D721Med (cell line): ENCODE results near the gene CDH4.

ENCODE experiments used
- DNase-seq: peaks from one replicate; pipeline ENCODE4 v3.0.0; 2011; ENCODE audit warnings: low spot score; ENCODE audit not compliant: insufficient read length
- FAIRE-seq: peaks from 2 replicates; lab custom pipeline; 2011; peaks lifted over from hg19 to GRCh38; lab: Jason Lieb, UNC
- CTCF ChIP-seq: IDR thresholded peaks from 2 replicates; pipeline ENCODE4 v1.5.1; 2012; ENCODE audit warnings: mild to moderate bottlenecking, control low read depth; ENCODE audit not compliant: insufficient read depth; ENCODE audit errors: missing control alignments

Gene CDH4

GRCh38 chr20:61306937-61307475 is 54.9 kb downstream of the CDH4 start:
- FAIRE-seq, result no peak
- no peak for TF ChIP-seq CTCF
- DNase-seq, result no peak

GRCh38 chr20:61307686-61308476 is 55.8 kb downstream of the CDH4 start:
- no peak for DNase-seq
- FAIRE-seq, result no peak
- no peak for TF ChIP-seq CTCF

GRCh38 chr20:61308477-61308774 is 56.4 kb downstream of the CDH4 start:
- FAIRE-seq, result no peak
- no peak for DNase-seq
- no peak for TF ChIP-seq CTCF

GRCh38 chr20:61310954-61311353 is 58.9 kb downstream of the CDH4 start:
- FAIRE-seq (no peak), DNase-seq (no peak)
- no peak for TF ChIP-seq CTCF

- FAIRE-seq, result no peak
- TF ChIP-seq CTCF, result no peak
- DNase-seq, result no peak
These were observed 59.8 kb downstream of the CDH4 start for GRCh38 chr20:61311656-61312387.

GRCh38 chr20:61312925-61313324 is 60.9 kb downstream of the CDH4 start:
- FAIRE-seq, result no peak
- no peak for TF ChIP-seq CTCF
- no peak for DNase-seq

- DNase-seq (no peak), FAIRE-seq (no peak)
- TF ChIP-seq CTCF, result no peak
These were observed 61.3 kb downstream of the CDH4 start for GRCh38 chr20:61313396-61313795.
